Measurements from ENCODE around the gene ZBTB7C. TPM values are rescaled to one million over a fixed set of nuclear protein-coding genes. Genes with fewer than 3 reads are reported as not detected.

The ZBTB7C gene
- polyA plus RNA-seq, 1 donor (not counting 4 experiments of a cell fraction or from before 2014, with no cell fraction given), result 0.58 TPM

DNA sequence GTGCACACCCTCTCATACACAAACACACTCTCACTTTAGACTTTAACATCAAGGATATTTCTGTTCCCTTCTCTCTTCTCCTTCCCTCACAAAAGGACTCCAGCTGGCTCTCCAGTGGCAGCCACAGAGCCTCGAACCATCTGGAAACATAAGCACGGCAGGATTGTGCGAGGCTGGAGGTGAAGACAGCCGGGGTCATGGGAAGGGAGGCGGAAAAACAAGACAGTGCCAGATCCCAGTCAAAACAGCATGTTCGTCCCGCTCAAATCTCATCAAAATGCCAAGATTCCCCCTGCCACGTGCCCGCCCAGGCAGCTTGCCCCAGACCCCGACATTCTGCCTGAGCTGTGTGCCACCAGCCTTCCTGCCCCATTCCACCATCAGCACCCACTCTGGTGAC is 180.3 kb downstream of the ZBTB7C start:
- Histone ChIP-seq H3K4me3 (ENCODE audit: control insufficient read depth in 2 of 3, extremely low read depth in 1 of 3, insufficient read depth in 2 of 3, low read depth in 1 of 3, low read length in 3 of 3) (no peak overlapping the region), H4K20me1 (ENCODE audit: control insufficient read depth, extremely low read depth, insufficient read depth, low read length) (no peaks in the 10 kb centered on the region), H3K4me2 (ENCODE audit: control insufficient read depth, extremely low read depth, insufficient read depth, low read depth, low read length) (no peak overlapping the region), H3K79me2 (ENCODE audit: control insufficient read depth, insufficient read depth, low read length) (no peaks in the 10 kb centered on the region), H2AFZ (ENCODE audit: control insufficient read depth, low read length) (no peak overlapping the region), H3K36me3 (ENCODE audit: control insufficient read depth in 2 of 2, extremely low read depth in 1 of 2, insufficient read depth in 2 of 2, low read length in 2 of 2) (no peaks in the 10 kb centered on the region), H3K9me3 (ENCODE audit: control insufficient read depth, low read depth, low read length) (no peaks in the 10 kb centered on the region), H3K9me1 (ENCODE audit: control insufficient read depth, extremely low read depth, insufficient read depth, low read length) (no peaks in the 10 kb centered on the region), H3K9ac (ENCODE audit: control insufficient read depth, extremely low read depth, insufficient read depth, low read length) (no peak overlapping the region), H3K27ac (ENCODE audit: control insufficient read depth, insufficient read depth, low read length) (no peak overlapping the region), H3K4me1 (ENCODE audit: control insufficient read depth, extremely low read depth, insufficient read depth, low read length) (peaks cover 4% of the 10 kb centered on the region), H3K27me3 (ENCODE audit: control insufficient read depth, extremely low read depth, insufficient read depth, low read length) (peaks cover 3% of the 10 kb centered on the region)
- dilution Hi-C loops (cut with MboI; ENCODE audit: extremely low pct_ligation_motif_present, low sequenced_read_pairs), result loop anchor here (25.0 kb wide), 1 partner anchor 208 kb away; no protein-coding TSS in a partner anchor
- no peak for TF ChIP-seq EZH2 (IDR thresholded peaks at IDR 0.05; ENCODE audit: low read length)
- TF ChIP-seq, protein P1, sequence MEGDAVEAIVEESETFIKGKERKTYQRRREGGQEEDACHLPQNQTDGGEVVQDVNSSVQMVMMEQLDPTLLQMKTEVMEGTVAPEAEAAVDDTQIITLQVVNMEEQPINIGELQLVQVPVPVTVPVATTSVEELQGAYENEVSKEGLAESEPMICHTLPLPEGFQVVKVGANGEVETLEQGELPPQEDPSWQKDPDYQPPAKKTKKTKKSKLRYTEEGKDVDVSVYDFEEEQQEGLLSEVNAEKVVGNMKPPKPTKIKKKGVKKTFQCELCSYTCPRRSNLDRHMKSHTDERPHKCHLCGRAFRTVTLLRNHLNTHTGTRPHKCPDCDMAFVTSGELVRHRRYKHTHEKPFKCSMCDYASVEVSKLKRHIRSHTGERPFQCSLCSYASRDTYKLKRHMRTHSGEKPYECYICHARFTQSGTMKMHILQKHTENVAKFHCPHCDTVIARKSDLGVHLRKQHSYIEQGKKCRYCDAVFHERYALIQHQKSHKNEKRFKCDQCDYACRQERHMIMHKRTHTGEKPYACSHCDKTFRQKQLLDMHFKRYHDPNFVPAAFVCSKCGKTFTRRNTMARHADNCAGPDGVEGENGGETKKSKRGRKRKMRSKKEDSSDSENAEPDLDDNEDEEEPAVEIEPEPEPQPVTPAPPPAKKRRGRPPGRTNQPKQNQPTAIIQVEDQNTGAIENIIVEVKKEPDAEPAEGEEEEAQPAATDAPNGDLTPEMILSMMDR (optimal IDR thresholded peaks at IDR 0.05 in 1 of 3, IDR thresholded peaks at IDR 0.05 in 1 of 3, conservative IDR thresholded peaks at IDR 0.05 in 1 of 3; ENCODE audit: extremely low read depth in 1 of 3, insufficient read depth in 2 of 3, low read length in 3 of 3), result no peak
- no peak for DNase-seq (ENCODE audit: low read depth, low spot score)
- no peak for FAIRE-seq

DNA sequence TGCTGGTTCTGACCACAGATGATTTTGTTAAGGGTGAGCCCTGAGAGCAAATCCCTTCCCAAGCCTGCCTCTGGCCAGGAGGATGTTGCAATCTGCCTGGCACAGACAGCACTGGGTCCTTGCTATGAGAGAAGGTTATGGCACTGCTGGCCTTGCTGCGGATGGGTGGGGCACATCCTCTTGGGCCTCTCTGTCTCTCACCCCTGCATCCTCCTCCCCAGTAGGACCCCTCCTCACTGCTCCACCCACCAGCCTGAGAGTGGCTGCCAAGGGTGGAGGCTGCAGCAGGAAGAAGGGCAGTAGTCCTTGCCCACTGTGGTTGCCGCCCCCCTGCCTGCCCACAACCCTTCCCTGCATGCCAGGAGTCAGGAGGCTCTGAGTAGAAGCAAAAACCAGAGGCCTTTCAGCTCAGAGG is 180.9 kb downstream of the ZBTB7C start:
- TF ChIP-seq EZH2 (IDR thresholded peaks at IDR 0.05; ENCODE audit: low read length), result no peak
- TF ChIP-seq, protein P1 (optimal IDR thresholded peaks at IDR 0.05 in 1 of 3, IDR thresholded peaks at IDR 0.05 in 1 of 3, conservative IDR thresholded peaks at IDR 0.05 in 1 of 3; ENCODE audit: extremely low read depth in 1 of 3, insufficient read depth in 2 of 3, low read length in 3 of 3), result no peak
- peaks cover 3% of the 10 kb centered on the region for H3K27me3 ChIP-seq (ENCODE audit: control insufficient read depth, extremely low read depth, insufficient read depth, low read length)
- H3K9me3 ChIP-seq (ENCODE audit: control insufficient read depth, low read depth, low read length), result no peaks in the 10 kb centered on the region
- H3K9ac ChIP-seq (ENCODE audit: control insufficient read depth, extremely low read depth, insufficient read depth, low read length), result no peak overlapping the region
- no peaks in the 10 kb centered on the region for H3K79me2 ChIP-seq (ENCODE audit: control insufficient read depth, insufficient read depth, low read length)
- H2AFZ ChIP-seq (ENCODE audit: control insufficient read depth, low read length), result no peak overlapping the region
- DNase-seq (ENCODE audit: low read depth, low spot score) (no peak), FAIRE-seq (no peak)
- H3K9me1 ChIP-seq (ENCODE audit: control insufficient read depth, extremely low read depth, insufficient read depth, low read length), result no peaks in the 10 kb centered on the region
- H3K27ac ChIP-seq (ENCODE audit: control insufficient read depth, insufficient read depth, low read length), result no peak overlapping the region
- no peak overlapping the region for H3K4me2 ChIP-seq (ENCODE audit: control insufficient read depth, extremely low read depth, insufficient read depth, low read depth, low read length)
- peaks cover 4% of the 10 kb centered on the region for H3K4me1 ChIP-seq (ENCODE audit: control insufficient read depth, extremely low read depth, insufficient read depth, low read length)
- H3K4me3 ChIP-seq (ENCODE audit: control insufficient read depth in 2 of 3, extremely low read depth in 1 of 3, insufficient read depth in 2 of 3, low read depth in 1 of 3, low read length in 3 of 3), result no peak overlapping the region
- H4K20me1 ChIP-seq (ENCODE audit: control insufficient read depth, extremely low read depth, insufficient read depth, low read length), result no peaks in the 10 kb centered on the region
- H3K36me3 ChIP-seq (ENCODE audit: control insufficient read depth in 2 of 2, extremely low read depth in 1 of 2, insufficient read depth in 2 of 2, low read length in 2 of 2), result no peaks in the 10 kb centered on the region
- dilution Hi-C loops (cut with MboI; ENCODE audit: extremely low pct_ligation_motif_present, low sequenced_read_pairs), result loop anchor here (25.0 kb wide), 1 partner anchor 209 kb away; no protein-coding TSS in a partner anchor
